Right ventricle myocardium inferior (tissue), 1 donor: Measurements from ENCODE around the gene DENND6B. TPM values are rescaled to one million over a fixed set of nuclear protein-coding genes. Genes with fewer than 3 reads are reported as not detected.

ENCODE experiments used
- ATAC-seq: fragments of 200-7000 bp; cut with Tn5 transposase; one replicate; pipeline ENCODE4 v1.9.1; 2020; ENCODE audit warnings: mild to moderate bottlenecking, moderate library complexity
- DNase-seq: peaks from one replicate; pipeline ENCODE4 v3.0.0; 2021; ENCODE audit errors: missing footprints
- intact Hi-C: fragments of 100-400 bp; cut with DNase I; formaldehyde crosslinking; loops from one replicate; pipeline ENCODE4 v1.11.0; 2022
- total RNA-seq: library from RNA; stranded (reverse); fragmentation: NEBNext Ultra II Directional; extraction: Animal tissue kit (Norgen Biotek cat#: 25700); gene quantifications from one replicate; pipeline ENCODE4 v1.2.1, GENCODE V29; 2021
- donor health status: DM: no; HTN: yes; CAD: no; lungs with severe emphysema.

DENND6B gene
- total RNA-seq, 1 donor from 2014 or later: 1.7 TPM

- ATAC-seq: no peak
- DNase-seq: peak; percentile 63
- intact Hi-C loops: loop anchor here (1.0 to 5.0 kb wide), 2 partner anchors 19 to 36 kb away; partner anchors contain the start of genes DENND6B and MAPK11
These were observed 18.8 kb downstream of the DENND6B start for GRCh38 chr22:50307890-50308596.

- DNase-seq: peak; percentile 91
- intact Hi-C loops: loop anchor here (5.0 kb wide), 1 partner anchor 35 kb away; the partner anchor contains the start of gene MAPK11
- ATAC-seq: peak; percentile 61
These were observed 19.8 kb downstream of the DENND6B start, which contains the start of gene PLXNB2 for GRCh38 chr22:50306753-50307749. Gene PLXNB2, minus strand, starts transcription at chr22:50307646. Its CDS starts 17,062 bp downstream, at chr22:50290584.

GRCh38 chr22:50305923-50306566, 20.8 kb downstream of the DENND6B start:
- intact Hi-C loops: loop anchor here (5.0 kb wide), 1 partner anchor 34 kb away; the partner anchor contains the start of gene MAPK11
- DNase-seq: peak; percentile 90
- ATAC-seq: peak; percentile 56

GRCh38 chr22:50305393-50305922, 21.4 kb downstream of the DENND6B start:
- ATAC-seq: no peak
- no peak for DNase-seq
- intact Hi-C loops: loop anchor here (5.0 kb wide), 1 partner anchor 33 kb away; the partner anchor contains the start of gene MAPK11

- intact Hi-C loops: loop anchor here (5.0 kb wide), 1 partner anchor 32 kb away; the partner anchor contains the start of gene MAPK11
- no peak for ATAC-seq
These were observed 22.1 kb downstream of the DENND6B start for GRCh38 chr22:50304528-50305392.

GRCh38 chr22:50303848-50304527, 22.8 kb downstream of the DENND6B start:
- intact Hi-C loops: no loop called here
- DNase-seq (peak; percentile 84), ATAC-seq (peak; percentile 17)

More at GRCh38 chr22:50304528-50305392, 22.1 kb downstream of the DENND6B start:
- no peak for DNase-seq

- intact Hi-C loops: no loop called here
- ATAC-seq: no peak
- DNase-seq: no peak
These were observed 23.3 kb downstream of the DENND6B start for GRCh38 chr22:50303515-50303847.

GRCh38 chr22:50302564-50302963, 24.2 kb downstream of the DENND6B start:
- ATAC-seq (peak; percentile 35), DNase-seq (no peak)
- intact Hi-C loops: no loop called here

GRCh38 chr22:50302041-50302541, 24.7 kb downstream of the DENND6B start:
- ATAC-seq (no peak), DNase-seq (no peak)
- intact Hi-C loops: no loop called here

GRCh38 chr22:50301581-50301991, 25.2 kb downstream of the DENND6B start:
- intact Hi-C loops: no loop called here
- ATAC-seq (no peak), DNase-seq (no peak)

GRCh38 chr22:50300620-50301257, 26.1 kb downstream of the DENND6B start:
- ATAC-seq: no peak
- DNase-seq: no peak
- intact Hi-C loops: no loop called here

GRCh38 chr22:50299785-50300619, 26.8 kb downstream of the DENND6B start:
- no peak for ATAC-seq
- intact Hi-C loops: no loop called here
- DNase-seq: no peak

- DNase-seq (no peak), ATAC-seq (no peak)
- intact Hi-C loops: no loop called here
These were observed 27.7 kb downstream of the DENND6B start for GRCh38 chr22:50298937-50299784.

GRCh38 chr22:50298266-50298637, 28.6 kb downstream of the DENND6B start:
- intact Hi-C loops: no loop called here
- no peak for DNase-seq
- ATAC-seq: no peak
